Uterus (tissue), 2 donors: Measurements from ENCODE around the gene PC.

Source experiments
- POLR2A ChIP-seq, 2 donors: fragments of 450-650 bp; IDR thresholded peaks; one replicate each; pipeline ENCODE4 v1.6.1; 2016; ENCODE audit warnings: antibody characterized with exemption in 2 of 2, mild to moderate bottlenecking in 1 of 2, moderate library complexity in 1 of 2
- TF ChIP-seq, protein P1 (sequence below), 4 experiments: fragments of 200-600 bp in 2 of 4; fragments of 450-650 bp in 2 of 4; sonication (generic) in 2 of 4; IDR thresholded peaks; one replicate each; pipeline ENCODE4 v1.5.1; 2016 to 2019; ENCODE audit warnings: antibody characterized with exemption in 4 of 4, mild to moderate bottlenecking in 2 of 4, moderate library complexity in 1 of 4

DNA sequence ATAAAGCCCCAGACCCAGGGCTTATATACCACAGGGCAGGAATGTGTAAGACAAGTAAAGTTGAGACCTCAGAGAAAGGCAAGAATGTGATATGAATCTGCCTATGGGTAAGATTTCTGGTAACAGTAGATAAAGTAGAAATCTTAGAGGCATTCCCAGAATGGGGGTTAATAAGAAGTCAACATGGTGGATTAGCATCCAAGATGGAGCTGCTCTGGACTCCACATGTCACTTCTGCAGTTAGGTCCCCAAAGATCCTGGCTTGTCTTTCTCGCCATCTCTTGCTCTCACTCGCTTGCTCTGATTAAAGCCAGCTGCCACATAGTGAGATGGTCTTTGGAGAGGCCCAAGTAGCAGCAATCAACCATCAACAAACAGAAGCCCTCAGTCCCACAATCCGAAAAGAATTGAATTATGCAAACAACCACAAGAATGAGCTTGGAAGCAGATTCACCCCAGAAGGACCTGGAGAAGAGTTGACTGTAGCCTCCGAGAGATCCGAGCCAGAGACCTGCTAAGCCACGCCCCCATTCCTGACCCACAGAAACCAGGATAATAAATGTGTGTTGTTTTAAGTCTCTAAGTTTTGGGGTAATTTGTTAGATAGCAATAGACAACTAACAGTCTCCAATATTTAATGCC, 11.5 kb upstream of the PC start:
- TF ChIP-seq, protein P1, sequence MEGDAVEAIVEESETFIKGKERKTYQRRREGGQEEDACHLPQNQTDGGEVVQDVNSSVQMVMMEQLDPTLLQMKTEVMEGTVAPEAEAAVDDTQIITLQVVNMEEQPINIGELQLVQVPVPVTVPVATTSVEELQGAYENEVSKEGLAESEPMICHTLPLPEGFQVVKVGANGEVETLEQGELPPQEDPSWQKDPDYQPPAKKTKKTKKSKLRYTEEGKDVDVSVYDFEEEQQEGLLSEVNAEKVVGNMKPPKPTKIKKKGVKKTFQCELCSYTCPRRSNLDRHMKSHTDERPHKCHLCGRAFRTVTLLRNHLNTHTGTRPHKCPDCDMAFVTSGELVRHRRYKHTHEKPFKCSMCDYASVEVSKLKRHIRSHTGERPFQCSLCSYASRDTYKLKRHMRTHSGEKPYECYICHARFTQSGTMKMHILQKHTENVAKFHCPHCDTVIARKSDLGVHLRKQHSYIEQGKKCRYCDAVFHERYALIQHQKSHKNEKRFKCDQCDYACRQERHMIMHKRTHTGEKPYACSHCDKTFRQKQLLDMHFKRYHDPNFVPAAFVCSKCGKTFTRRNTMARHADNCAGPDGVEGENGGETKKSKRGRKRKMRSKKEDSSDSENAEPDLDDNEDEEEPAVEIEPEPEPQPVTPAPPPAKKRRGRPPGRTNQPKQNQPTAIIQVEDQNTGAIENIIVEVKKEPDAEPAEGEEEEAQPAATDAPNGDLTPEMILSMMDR (IDR thresholded peaks at IDR 0.05) = no peak
- TF ChIP-seq POLR2A (IDR thresholded peaks at IDR 0.05) = no peak
